Esophagus muscularis mucosa (tissue), 3 donors: ENCODE measurements around the gene ANO4.

ENCODE experiments used
- CTCF ChIP-seq, 3 experiments: fragments of 200-600 bp in 2 of 3; fragments of 450-650 bp in 1 of 3; sonication (generic) in 2 of 3; IDR thresholded peaks; one replicate each; pipeline ENCODE4 v1.5.1; 2017 to 2019; ENCODE audit warnings: antibody characterized with exemption in 3 of 3, mild to moderate bottlenecking in 2 of 3, moderate library complexity in 1 of 3
- POLR2A ChIP-seq: fragments of 450-650 bp; IDR thresholded peaks from one replicate; pipeline ENCODE4 v1.6.1; 2017; ENCODE audit warnings: antibody characterized with exemption, moderate library complexity, mild to moderate bottlenecking, low read depth

- TF ChIP-seq CTCF (IDR thresholded peaks at IDR 0.05): no peak
- TF ChIP-seq POLR2A: no peak
Observed at GRCh38 chr12:100823963-100824362, 29.4 kb downstream of the ANO4 start.
